Activated T-cell treated with anti-CD3 and anti-CD28 coated beads, Interleukin-2, amount 50 U/mL, for 4 hours (primary cell): ENCODE data around the gene FAM161B. TPM values are rescaled to one million over a fixed set of nuclear protein-coding genes. Genes with fewer than 3 reads are reported as not detected.
"Not testable (repeated sequence)": the region's sequence is repeated elsewhere in the genome, so short reads cannot be mapped to it uniquely, and the experiment has no call there.

Experiments used
- ATAC-seq, 2 donors: fragments of 200-7000 bp; cut with Tn5 transposase; one replicate each; pipeline ENCODE4 v1.10.0; 2021
- DNase-seq: peaks from one replicate; pipeline ENCODE4 v3.0.0-alpha.2; 2020
- H3K27me3 Mint-ChIP-seq: one replicate; pipeline ENCODE4 v1.8.0; 2021; ENCODE audit warnings: low read depth, mixed read lengths
- H3K36me3 Mint-ChIP-seq: one replicate; pipeline ENCODE4 v1.8.0; 2022; ENCODE audit warnings: mixed read lengths; ENCODE audit not compliant: insufficient read depth
- H3K4me1 Mint-ChIP-seq: one replicate; pipeline ENCODE4 v1.8.0; 2021; ENCODE audit warnings: low read depth, mixed read lengths
- H3K4me3 Mint-ChIP-seq: one replicate; pipeline ENCODE4 v1.8.0; 2021; ENCODE audit warnings: mild to moderate bottlenecking, moderate library complexity, mixed read lengths
- H3K9me3 Mint-ChIP-seq: one replicate; pipeline ENCODE4 v1.8.0; 2021; ENCODE audit warnings: mixed read lengths
- total RNA-seq, 3 donors: library from RNA; stranded (reverse); gene quantifications; one replicate each; pipeline ENCODE4 v1.2.1, GENCODE V29; 2021

The FAM161B gene
- total RNA-seq, 3 donors from 2014 or later, result 1.2 to 1.4 (median 1.3) TPM

DNA sequence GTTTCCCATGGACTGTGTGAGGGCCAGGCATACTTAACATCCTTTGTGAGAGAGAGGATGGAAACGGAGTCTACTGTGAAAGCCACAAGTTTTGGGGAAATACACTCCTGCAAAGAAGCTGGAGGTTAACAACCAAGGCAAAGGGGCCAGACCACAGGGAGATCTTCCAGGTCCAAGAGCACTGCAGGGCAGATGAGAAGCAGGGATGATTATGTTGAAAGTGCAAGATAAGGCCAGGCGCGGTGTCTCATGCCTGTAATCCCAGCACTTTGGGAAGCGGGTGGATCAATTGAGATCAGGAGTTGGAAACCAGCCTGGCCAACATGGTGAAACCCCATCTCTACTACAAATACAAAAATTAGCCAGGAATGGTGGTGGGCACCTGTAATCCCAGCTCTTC lies 15.3 kb upstream of the FAM161B start:
- DNase-seq (no peak), ATAC-seq (no peak)
- H3K27me3 Mint-ChIP-seq, result no peaks in the 10 kb centered on the region
- no peaks in the 10 kb centered on the region for H3K4me1 Mint-ChIP-seq
- no peaks in the 10 kb centered on the region for H3K9me3 Mint-ChIP-seq
- peaks cover 22% of the 10 kb centered on the region for H3K36me3 Mint-ChIP-seq
- H3K4me3 Mint-ChIP-seq, result no peak overlapping the region

GRCh38 chr14:73961192-73961591 lies 11.3 kb upstream of the FAM161B start:
- no peaks in the 10 kb centered on the region for H3K27me3 Mint-ChIP-seq
- H3K9me3 Mint-ChIP-seq, result no peaks in the 10 kb centered on the region
- no peak for ATAC-seq
- H3K4me1 Mint-ChIP-seq, result no peaks in the 10 kb centered on the region
- H3K4me3 Mint-ChIP-seq, result no peak overlapping the region
- H3K36me3 Mint-ChIP-seq, result peaks cover 30% of the 10 kb centered on the region
- no peak for DNase-seq

DNA sequence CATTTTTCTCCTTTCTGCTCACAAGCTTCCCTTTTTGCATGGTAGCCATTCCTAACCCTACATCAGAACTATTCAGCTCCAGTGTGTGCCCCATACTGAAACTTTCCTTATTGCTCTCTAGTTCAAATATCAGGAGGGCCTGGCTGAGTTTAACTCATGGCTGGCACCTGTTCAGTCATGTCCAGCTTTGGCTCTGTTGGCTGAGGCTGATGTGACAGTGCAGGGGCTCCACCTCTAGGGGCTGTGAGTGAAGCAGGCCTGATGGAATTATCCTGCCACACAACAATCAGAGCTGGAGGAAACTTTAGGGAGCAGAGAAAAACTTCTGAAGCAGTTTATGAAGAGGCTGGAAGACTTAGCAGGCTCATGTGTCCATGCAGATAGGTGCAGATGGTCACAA lies 8.7 kb upstream of the FAM161B start:
- no peak for ATAC-seq
- no peak for DNase-seq
- no peak overlapping the region for H3K4me3 Mint-ChIP-seq
- H3K9me3 Mint-ChIP-seq, result no peaks in the 10 kb centered on the region
- no peaks in the 10 kb centered on the region for H3K27me3 Mint-ChIP-seq
- peaks cover 35% of the 10 kb centered on the region for H3K36me3 Mint-ChIP-seq
- H3K4me1 Mint-ChIP-seq, result no peaks in the 10 kb centered on the region

DNA sequence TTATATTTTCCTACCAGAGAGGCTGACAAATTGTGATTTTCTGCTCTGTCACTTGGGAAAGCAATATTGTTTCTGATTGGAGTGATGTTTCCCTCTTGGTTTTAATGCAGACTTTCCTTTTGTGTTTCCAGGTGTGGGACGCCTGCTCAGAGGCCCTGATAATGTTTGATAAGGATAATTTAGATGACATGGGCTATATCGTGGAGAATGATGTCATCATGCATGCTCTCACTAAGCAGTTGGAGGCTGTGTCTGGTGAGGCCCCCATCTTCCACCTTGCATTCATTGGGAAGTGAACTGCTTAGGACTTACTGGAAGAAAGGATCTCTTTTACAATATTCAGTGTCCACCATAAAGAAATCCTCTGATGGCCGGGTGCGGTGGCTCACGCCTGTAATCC lies 5.8 kb upstream of the FAM161B start:
- H3K4me3 Mint-ChIP-seq, result no peak overlapping the region

GRCh38 chr14:73953731-73954130 lies 3.8 kb upstream of the FAM161B start:
- Mint-ChIP-seq H3K36me3 (peaks cover 22% of the 10 kb centered on the region), H3K9me3 (no peaks in the 10 kb centered on the region), H3K27me3 (no peaks in the 10 kb centered on the region), H3K4me1 (peaks cover 17% of the 10 kb centered on the region), H3K4me3 (no peak overlapping the region)
- DNase-seq (no peak), ATAC-seq (no peak)

More for the DNA sequence above, 5.8 kb upstream of the FAM161B start:
- peaks cover 10% of the 10 kb centered on the region for H3K4me1 Mint-ChIP-seq
- DNase-seq (no peak), ATAC-seq (no peak)
- peaks cover 30% of the 10 kb centered on the region for H3K36me3 Mint-ChIP-seq
- H3K27me3 Mint-ChIP-seq, result no peaks in the 10 kb centered on the region
- H3K9me3 Mint-ChIP-seq, result no peaks in the 10 kb centered on the region

GRCh38 chr14:73945159-73945670 lies 4.7 kb downstream of the FAM161B start:
- ATAC-seq, result no peak
- no peak for DNase-seq
- Mint-ChIP-seq H3K4me3 (no peak overlapping the region), H3K9me3 (no peaks in the 10 kb centered on the region), H3K4me1 (peaks cover 6% of the 10 kb centered on the region), H3K36me3 (peaks cover 9% of the 10 kb centered on the region), H3K27me3 (no peaks in the 10 kb centered on the region)

GRCh38 chr14:73944432-73945158 lies 5.3 kb downstream of the FAM161B start:
- H3K27me3 Mint-ChIP-seq, result no peaks in the 10 kb centered on the region
- H3K9me3 Mint-ChIP-seq, result no peaks in the 10 kb centered on the region
- peaks cover 9% of the 10 kb centered on the region for H3K36me3 Mint-ChIP-seq
- H3K4me3 Mint-ChIP-seq, result no peak overlapping the region
- H3K4me1 Mint-ChIP-seq, result peaks cover 3% of the 10 kb centered on the region
- ATAC-seq (no peak), DNase-seq (no peak)

DNA sequence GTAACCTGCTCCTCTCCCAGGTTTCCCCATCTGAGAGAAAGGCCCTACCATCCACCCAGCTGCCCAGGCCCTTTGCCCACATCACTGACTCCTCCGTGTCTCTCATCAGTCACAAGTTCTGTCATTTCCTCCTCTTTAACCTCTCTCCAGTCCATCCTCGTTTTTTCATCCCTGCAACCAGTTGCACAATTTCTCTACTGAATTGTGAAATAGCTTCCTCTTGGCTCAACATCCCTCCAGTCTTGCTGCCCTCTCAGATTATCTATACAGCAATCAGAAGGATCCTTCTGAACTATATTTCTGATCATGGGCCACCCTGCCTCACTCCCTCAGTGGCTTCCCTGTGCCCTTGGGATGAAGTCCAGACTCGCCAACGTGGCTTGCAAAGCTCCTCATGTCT lies 6.8 kb downstream of the FAM161B start:
- Mint-ChIP-seq H3K4me1 (no peaks in the 10 kb centered on the region), H3K4me3 (no peak overlapping the region), H3K27me3 (no peaks in the 10 kb centered on the region), H3K9me3 (no peaks in the 10 kb centered on the region), H3K36me3 (peaks cover 9% of the 10 kb centered on the region)
- no peak for ATAC-seq
- no peak for DNase-seq

GRCh38 chr14:73942180-73942579 lies 7.7 kb downstream of the FAM161B start:
- ATAC-seq (no peak), DNase-seq (no peak)
- Mint-ChIP-seq H3K27me3 (no peaks in the 10 kb centered on the region), H3K36me3 (peaks cover 9% of the 10 kb centered on the region), H3K4me3 (no peak overlapping the region), H3K4me1 (no peaks in the 10 kb centered on the region), H3K9me3 (no peaks in the 10 kb centered on the region)

GRCh38 chr14:73937012-73937411 lies 12.9 kb downstream of the FAM161B start:
- no peak for DNase-seq
- no peaks in the 10 kb centered on the region for H3K4me1 Mint-ChIP-seq
- H3K4me3 Mint-ChIP-seq, result no peak overlapping the region
- ATAC-seq, result no peak
- H3K27me3 Mint-ChIP-seq, result no peaks in the 10 kb centered on the region
- peaks cover 17% of the 10 kb centered on the region for H3K36me3 Mint-ChIP-seq
- H3K9me3 Mint-ChIP-seq, result no peaks in the 10 kb centered on the region

GRCh38 chr14:73936548-73936947 lies 13.3 kb downstream of the FAM161B start:
- Mint-ChIP-seq H3K9me3 (no peaks in the 10 kb centered on the region), H3K36me3 (peaks cover 21% of the 10 kb centered on the region), H3K4me1 (no peaks in the 10 kb centered on the region), H3K27me3 (no peaks in the 10 kb centered on the region), H3K4me3 (no peak overlapping the region)
- DNase-seq (no peak), ATAC-seq (no peak)

GRCh38 chr14:73935666-73936065 lies 14.2 kb downstream of the FAM161B start:
- Mint-ChIP-seq H3K4me1 (no peaks in the 10 kb centered on the region), H3K36me3 (peaks cover 24% of the 10 kb centered on the region), H3K4me3 (no peak overlapping the region), H3K27me3 (no peaks in the 10 kb centered on the region), H3K9me3 (no peaks in the 10 kb centered on the region)
- ATAC-seq (no peak), DNase-seq (no peak)

GRCh38 chr14:73924337-73924736 lies 25.6 kb downstream of the FAM161B start:
- peaks cover 2% of the 10 kb centered on the region for H3K4me1 Mint-ChIP-seq
- DNase-seq (no peak), ATAC-seq (no peak)
- no peak overlapping the region for H3K4me3 Mint-ChIP-seq
- H3K27me3 Mint-ChIP-seq, result no peaks in the 10 kb centered on the region
- peaks cover 53% of the 10 kb centered on the region for H3K36me3 Mint-ChIP-seq
- H3K9me3 Mint-ChIP-seq, result no peaks in the 10 kb centered on the region

- H3K27me3 Mint-ChIP-seq, ATAC-seq, DNase-seq, H3K4me1 Mint-ChIP-seq, H3K4me3 Mint-ChIP-seq, H3K9me3 Mint-ChIP-seq: not testable (repeated sequence)
- peaks cover 38% of the 10 kb centered on the region for H3K36me3 Mint-ChIP-seq
These were observed 30.4 kb downstream of the FAM161B start for GRCh38 chr14:73919457-73919856.

GRCh38 chr14:73916324-73916723 lies 33.6 kb downstream of the FAM161B start:
- ATAC-seq, result no peak
- H3K36me3 Mint-ChIP-seq, result peaks cover 44% of the 10 kb centered on the region
- H3K4me1 Mint-ChIP-seq, result peaks cover 2% of the 10 kb centered on the region
- H3K4me3 Mint-ChIP-seq, result no peak overlapping the region
- peaks cover 7% of the 10 kb centered on the region for H3K9me3 Mint-ChIP-seq
- H3K27me3 Mint-ChIP-seq, result no peaks in the 10 kb centered on the region
- DNase-seq, result no peak
